ENCODE measurements around the gene NOS1AP. TPM values are rescaled to one million over a fixed set of nuclear protein-coding genes. Genes with fewer than 3 reads are reported as not detected.

The NOS1AP gene
- total RNA-seq, 1 donor from 2014 or later = 2.0 TPM

DNA sequence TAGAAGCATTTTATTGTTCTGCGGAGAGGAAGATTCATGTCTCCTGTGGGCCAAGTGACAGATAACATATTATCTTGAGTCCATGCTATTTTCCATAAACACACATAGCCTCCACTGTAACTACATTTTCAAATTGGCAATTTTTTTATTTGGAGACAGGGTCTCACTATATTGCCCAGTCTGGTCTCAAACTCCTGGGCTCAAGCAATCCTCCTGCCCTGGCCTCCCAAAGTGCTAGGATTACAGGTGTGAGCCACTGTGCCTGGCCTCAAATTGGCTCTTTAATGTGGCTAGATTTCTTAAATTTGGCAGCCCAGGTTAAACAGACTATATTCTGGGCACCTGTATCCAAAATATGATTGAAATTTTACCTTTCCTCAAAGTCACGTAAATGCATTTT is 13.8 kb downstream of the NOS1AP start:
- no peak overlapping the region for H3K27ac ChIP-seq
- TF ChIP-seq POLR2AphosphoS5 (IDR thresholded peaks at IDR 0.05; ENCODE audit: insufficient read depth in 1 of 2, low read depth in 1 of 2) = no peak
- TF ChIP-seq, protein P1, sequence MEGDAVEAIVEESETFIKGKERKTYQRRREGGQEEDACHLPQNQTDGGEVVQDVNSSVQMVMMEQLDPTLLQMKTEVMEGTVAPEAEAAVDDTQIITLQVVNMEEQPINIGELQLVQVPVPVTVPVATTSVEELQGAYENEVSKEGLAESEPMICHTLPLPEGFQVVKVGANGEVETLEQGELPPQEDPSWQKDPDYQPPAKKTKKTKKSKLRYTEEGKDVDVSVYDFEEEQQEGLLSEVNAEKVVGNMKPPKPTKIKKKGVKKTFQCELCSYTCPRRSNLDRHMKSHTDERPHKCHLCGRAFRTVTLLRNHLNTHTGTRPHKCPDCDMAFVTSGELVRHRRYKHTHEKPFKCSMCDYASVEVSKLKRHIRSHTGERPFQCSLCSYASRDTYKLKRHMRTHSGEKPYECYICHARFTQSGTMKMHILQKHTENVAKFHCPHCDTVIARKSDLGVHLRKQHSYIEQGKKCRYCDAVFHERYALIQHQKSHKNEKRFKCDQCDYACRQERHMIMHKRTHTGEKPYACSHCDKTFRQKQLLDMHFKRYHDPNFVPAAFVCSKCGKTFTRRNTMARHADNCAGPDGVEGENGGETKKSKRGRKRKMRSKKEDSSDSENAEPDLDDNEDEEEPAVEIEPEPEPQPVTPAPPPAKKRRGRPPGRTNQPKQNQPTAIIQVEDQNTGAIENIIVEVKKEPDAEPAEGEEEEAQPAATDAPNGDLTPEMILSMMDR (IDR thresholded peaks at IDR 0.05) = no peak
- no peak for TF ChIP-seq POLR2A (IDR thresholded peaks at IDR 0.05)
- H3K4me1 ChIP-seq = no peaks in the 10 kb centered on the region
- no peaks in the 10 kb centered on the region for H3K27me3 ChIP-seq
- no peak overlapping the region for H3K4me3 ChIP-seq
- H3K9me3 ChIP-seq = no peaks in the 10 kb centered on the region
- no peaks in the 10 kb centered on the region for H3K36me3 ChIP-seq
- DNase-seq (ENCODE audit: extremely low spot score in 2 of 2) = no peak
- intact Hi-C loops (cut with DNase I) = no loop called here

DNA sequence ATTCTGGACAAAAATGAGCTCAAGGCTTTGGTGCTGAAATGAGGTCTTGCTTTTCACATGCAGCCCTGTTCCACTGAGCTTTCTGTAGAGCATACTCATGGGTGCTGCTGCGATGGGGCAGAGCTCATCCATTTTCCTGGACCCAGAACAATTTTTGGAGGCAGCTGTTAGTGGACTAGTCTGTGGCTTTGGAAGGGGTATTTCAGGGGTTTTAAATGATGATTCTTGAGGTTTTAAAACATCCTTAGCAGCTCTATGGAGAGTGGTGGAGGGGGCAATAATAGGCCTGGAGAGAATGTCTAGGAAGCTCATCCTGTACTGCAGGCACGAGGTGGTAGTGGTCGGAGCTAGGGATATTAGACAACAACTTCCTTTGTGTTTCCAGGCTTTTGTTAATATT is 16.5 kb downstream of the NOS1AP start:
- Histone ChIP-seq H3K4me3 (no peak overlapping the region), H3K27me3 (no peaks in the 10 kb centered on the region), H3K4me1 (no peaks in the 10 kb centered on the region), H3K9me3 (no peaks in the 10 kb centered on the region), H3K27ac (no peak overlapping the region), H3K36me3 (no peaks in the 10 kb centered on the region)
- TF ChIP-seq POLR2A (IDR thresholded peaks at IDR 0.05) = no peak
- TF ChIP-seq POLR2AphosphoS5 (IDR thresholded peaks at IDR 0.05; ENCODE audit: insufficient read depth in 1 of 2, low read depth in 1 of 2) = no peak
- no peak for DNase-seq (ENCODE audit: extremely low spot score in 2 of 2)
- intact Hi-C loops (cut with DNase I) = loop anchor here (5.0 kb wide), 1 partner anchor 1149 kb away; no protein-coding TSS in a partner anchor

DNA sequence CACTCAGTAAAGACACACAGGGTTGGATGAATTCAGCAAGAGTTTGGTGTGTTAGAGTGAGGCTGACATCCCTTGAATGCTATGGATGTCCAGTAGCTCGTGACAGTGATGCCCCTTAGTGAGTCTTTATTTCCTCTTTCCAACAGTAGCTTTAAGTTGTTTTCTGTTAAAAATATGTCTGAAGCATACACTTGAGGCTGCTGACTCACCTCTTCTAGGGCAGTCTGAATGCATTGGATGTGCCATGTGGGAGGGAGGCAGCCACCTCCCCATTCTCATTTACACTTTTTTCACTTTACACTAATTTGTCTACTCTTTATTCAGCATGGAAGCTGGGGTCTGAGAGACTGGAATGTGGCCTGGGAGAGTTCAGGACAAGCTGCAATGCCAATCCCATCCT is 17.6 kb downstream of the NOS1AP start:
- no peak for DNase-seq (ENCODE audit: extremely low spot score in 2 of 2)
- no peaks in the 10 kb centered on the region for H3K27me3 ChIP-seq
- H3K9me3 ChIP-seq = no peaks in the 10 kb centered on the region
- intact Hi-C loops (cut with DNase I) = loop anchor here (5.0 kb wide), 1 partner anchor 1150 kb away; no protein-coding TSS in a partner anchor
- TF ChIP-seq POLR2A (IDR thresholded peaks at IDR 0.05) = no peak
- TF ChIP-seq, protein P1 (IDR thresholded peaks at IDR 0.05) = no peak
- TF ChIP-seq POLR2AphosphoS5 (IDR thresholded peaks at IDR 0.05; ENCODE audit: insufficient read depth in 1 of 2, low read depth in 1 of 2) = no peak
- no peak overlapping the region for H3K4me3 ChIP-seq
- no peaks in the 10 kb centered on the region for H3K36me3 ChIP-seq
- no peak overlapping the region for H3K27ac ChIP-seq
- H3K4me1 ChIP-seq = no peaks in the 10 kb centered on the region

DNA sequence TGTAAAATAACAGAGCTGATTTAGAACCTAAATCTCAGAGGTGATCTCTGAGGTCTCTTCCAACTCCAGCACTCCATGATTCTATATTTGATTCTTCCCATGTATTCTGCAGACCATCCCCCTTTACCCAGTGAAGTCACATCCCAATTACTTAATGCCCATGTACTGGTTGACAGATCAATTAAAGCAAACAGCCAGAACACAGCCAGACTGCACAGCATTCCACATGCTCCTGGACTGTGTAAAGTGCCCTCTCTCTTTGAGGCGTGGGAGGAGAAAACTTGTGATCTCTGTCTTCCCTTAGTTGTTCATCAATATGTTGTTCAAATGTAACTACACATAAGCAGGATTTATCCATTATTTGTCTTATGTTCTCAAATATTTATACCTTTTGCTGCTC is 18.1 kb downstream of the NOS1AP start:
- H3K27ac ChIP-seq = no peak overlapping the region
- H3K9me3 ChIP-seq = no peaks in the 10 kb centered on the region
- H3K27me3 ChIP-seq = no peaks in the 10 kb centered on the region
- DNase-seq (ENCODE audit: extremely low spot score in 2 of 2) = no peak
- no peak for TF ChIP-seq POLR2A (IDR thresholded peaks at IDR 0.05)
- TF ChIP-seq POLR2AphosphoS5 (IDR thresholded peaks at IDR 0.05; ENCODE audit: insufficient read depth in 1 of 2, low read depth in 1 of 2) = no peak
- TF ChIP-seq, protein P1 (IDR thresholded peaks at IDR 0.05) = no peak
- no peaks in the 10 kb centered on the region for H3K36me3 ChIP-seq
- intact Hi-C loops (cut with DNase I) = loop anchor here (5.0 kb wide), 1 partner anchor 1150 kb away; no protein-coding TSS in a partner anchor
- H3K4me3 ChIP-seq = no peak overlapping the region
- no peaks in the 10 kb centered on the region for H3K4me1 ChIP-seq

DNA sequence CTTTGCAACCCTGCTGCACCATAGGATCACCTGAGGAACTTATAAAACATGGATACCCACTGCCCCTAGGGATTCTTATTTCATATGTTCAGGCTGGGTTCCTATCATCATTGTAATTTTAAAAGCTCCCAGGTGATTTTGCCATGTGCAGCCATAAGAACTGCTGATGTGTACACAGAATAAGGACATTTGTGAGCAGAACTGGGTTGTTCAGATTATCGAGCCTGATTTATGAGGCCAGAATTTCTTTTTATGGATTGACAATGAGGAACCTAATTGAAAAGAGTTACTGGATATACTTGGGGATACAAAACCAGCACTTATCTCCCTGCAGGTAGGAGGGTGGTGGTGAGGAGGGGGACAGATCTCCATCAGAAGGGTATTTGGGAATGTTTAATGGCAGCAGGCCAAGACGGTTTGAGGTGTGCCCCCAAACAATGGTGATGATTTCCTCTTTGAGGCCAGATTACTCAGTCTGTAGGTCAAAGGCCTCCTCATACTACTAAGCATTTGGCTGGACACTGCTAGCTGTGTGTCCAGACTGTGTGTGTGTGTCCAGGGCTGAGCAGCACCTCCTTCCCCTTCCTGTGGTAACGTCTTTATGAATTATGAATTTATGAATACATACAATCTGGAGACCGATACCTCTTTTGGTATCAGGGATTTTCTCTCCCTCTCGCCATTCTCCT is 18.9 kb downstream of the NOS1AP start:
- H3K36me3 ChIP-seq = no peaks in the 10 kb centered on the region
- H3K27me3 ChIP-seq = no peaks in the 10 kb centered on the region
- no peak for DNase-seq (ENCODE audit: extremely low spot score in 2 of 2)
- H3K27ac ChIP-seq = no peak overlapping the region
- no peaks in the 10 kb centered on the region for H3K4me1 ChIP-seq
- intact Hi-C loops (cut with DNase I) = loop anchor here (5.0 kb wide), 1 partner anchor 1151 kb away; no protein-coding TSS in a partner anchor
- H3K9me3 ChIP-seq = no peaks in the 10 kb centered on the region
- TF ChIP-seq POLR2A (IDR thresholded peaks at IDR 0.05) = no peak
- TF ChIP-seq, protein P1 (IDR thresholded peaks at IDR 0.05) = no peak
- no peak for TF ChIP-seq POLR2AphosphoS5 (IDR thresholded peaks at IDR 0.05; ENCODE audit: insufficient read depth in 1 of 2, low read depth in 1 of 2)
- no peak overlapping the region for H3K4me3 ChIP-seq

Data from vagina (tissue), 2 donors.